K562 (cell line): ENCODE results near the gene TMEM39A. TPM values are rescaled to one million over a fixed set of nuclear protein-coding genes. Genes with fewer than 3 reads are reported as not detected.

Experiments used
- CBX5 ChIP-seq: IDR thresholded peaks from 2 replicates; pipeline ENCODE4 v1.6.1; 2014; ENCODE audit warnings: low read depth, borderline replicate concordance
- CHD2 ChIP-seq: IDR thresholded peaks from 2 replicates; pipeline ENCODE4 v1.6.1; 2011; ENCODE audit warnings: low read depth, low read length
- GATAD2A ChIP-seq: fragments of 450-650 bp; IDR thresholded peaks from 2 replicates; pipeline ENCODE4 v1.6.1; 2017
- GTF2B ChIP-seq: IDR thresholded peaks from 2 replicates; pipeline ENCODE4 v1.6.1; 2011; ENCODE audit not compliant: insufficient read length; ENCODE audit errors: extremely low read depth
- KDM5B ChIP-seq: fragments of 200-600 bp; sonication (generic); IDR thresholded peaks from 2 replicates; pipeline ENCODE4 v1.6.1; 2012; ENCODE audit warnings: low read depth, mild to moderate bottlenecking, moderate library complexity, low read length, control low read depth, inconsistent platforms; ENCODE audit not compliant: insufficient replicate concordance
- L3MBTL2 ChIP-seq: fragments of 450-650 bp; IDR thresholded peaks from 2 replicates; pipeline ENCODE4 v1.6.1; 2016; ENCODE audit warnings: mild to moderate bottlenecking, moderate library complexity
- MTF1 ChIP-seq: fragments of 250-450 bp; sonication (Bioruptor Pico); IDR thresholded peaks from 2 replicates; pipeline ENCODE4 v1.9.0; 2021; ENCODE audit warnings: moderate library complexity, mild to moderate bottlenecking, inconsistent platforms, borderline replicate concordance
- MYBL2 ChIP-seq, 2 experiments: fragments of 450-650 bp in 1 of 2; sonication (generic) in 1 of 2; formaldehyde crosslinking in 1 of 2; IDR thresholded peaks; 2 replicates each; pipeline versions ENCODE4 v1.6.1 to v1.8.1; 2017 to 2022; ENCODE audit warnings: borderline replicate concordance in 1 of 2, inconsistent platforms in 1 of 2, low read depth in 1 of 2, mild to moderate bottlenecking in 1 of 2, missing genetic modification reagents in 1 of 2, moderate library complexity in 1 of 2
- NCOA2 ChIP-seq, 2 experiments: fragments of 450-650 bp; IDR thresholded peaks; 2 replicates each; pipeline ENCODE4 v1.6.1; 2018; ENCODE audit warnings: mild to moderate bottlenecking in 2 of 2, moderate library complexity in 1 of 2; ENCODE audit not compliant: partially characterized antibody in 2 of 2
- PCBP1 ChIP-seq: fragments of 200-400 bp; formaldehyde crosslinking; IDR thresholded peaks from 2 replicates; pipeline ENCODE4 v1.6.1; 2018; ENCODE audit warnings: mild to moderate bottlenecking, low read depth, low read length; ENCODE audit not compliant: poor library complexity, severe bottlenecking
- POLR2A ChIP-seq: fragments of 450-650 bp; conservative IDR thresholded peaks from 2 replicates; pipeline ENCODE4 v1.6.1; 2016
- POLR2AphosphoS2 ChIP-seq: IDR thresholded peaks from 2 replicates; pipeline ENCODE4 v1.6.1; 2012; ENCODE audit warnings: low read length, improper control_type of control experiment
- RBM14 ChIP-seq: fragments of 200-400 bp; formaldehyde crosslinking; IDR thresholded peaks from 2 replicates; pipeline ENCODE4 v1.6.1; 2018; ENCODE audit warnings: low read depth, mild to moderate bottlenecking, low read length, moderate library complexity, borderline replicate concordance; ENCODE audit not compliant: insufficient read depth
- RNF2 ChIP-seq: sonication (generic); IDR thresholded peaks from 2 replicates; pipeline ENCODE4 v1.6.1; 2016
- SOX6 ChIP-seq: fragments of 450-650 bp; IDR thresholded peaks from 2 replicates; pipeline ENCODE4 v1.6.1; 2014; ENCODE audit warnings: mild to moderate bottlenecking
- STAT5A ChIP-seq: IDR thresholded peaks from 2 replicates; pipeline ENCODE4 v1.6.1; 2012; ENCODE audit warnings: low read length, inconsistent platforms, borderline replicate concordance
- U2AF2 ChIP-seq: fragments of 200-400 bp; formaldehyde crosslinking; optimal IDR thresholded peaks from 2 replicates; pipeline ENCODE3; 2017; ENCODE audit warnings: low read depth, mild to moderate bottlenecking, low read length
- ZNF146 ChIP-seq: IDR thresholded peaks from one replicate; pipeline ENCODE4 v1.6.1; 2018; ENCODE audit warnings: missing compliant biosample characterization; ENCODE audit not compliant: unreplicated experiment
- ZNF282 ChIP-seq: sonication (generic); formaldehyde crosslinking; IDR thresholded peaks from 2 replicates; pipeline ENCODE4 v1.8.1; 2023; ENCODE audit warnings: missing genetic modification reagents
- ZNF445 ChIP-seq: fragments of 250-450 bp; sonication (Bioruptor Pico); IDR thresholded peaks from 2 replicates; pipeline ENCODE4 v1.4.0; 2020; ENCODE audit warnings: low read depth, mild to moderate bottlenecking, moderate library complexity
- ZNF507 ChIP-seq: conservative IDR thresholded peaks from 2 replicates; pipeline ENCODE4 v1.6.1; 2017; ENCODE audit warnings: missing genetic modification characterization, missing compliant biosample characterization
- ZNF780A ChIP-seq: fragments of 250-450 bp; sonication (Bioruptor Pico); IDR thresholded peaks from 2 replicates; pipeline ENCODE4 v1.5.0; 2021; ENCODE audit warnings: mild to moderate bottlenecking
- ZZZ3 ChIP-seq: fragments of 450-650 bp; IDR thresholded peaks from 2 replicates; pipeline ENCODE4 v1.6.1; 2016; ENCODE audit warnings: antibody characterized with exemption, mild to moderate bottlenecking, moderate library complexity
- polyA plus RNA-seq, 8 experiments: library from polyadenylated mRNA; depleted of rRNA in 4 of 8; stranded (reverse) in 5 of 8; unstranded in 3 of 8; fragments of >200 nt; fragmentation: Nextera tagmentation in 2 of 8; fragmentation: Illumina TruSeq in 1 of 8; extraction: Ambion mirVana in 2 of 8; extraction: Trizol in 1 of 8; gene quantifications; 2 replicates each; pipeline versions ENCODE4 v1.2.1 to v1.2.3, GENCODE V29; 2011 to 2014; ENCODE audit warnings: inconsistent platforms in 1 of 8, missing spikeins in 1 of 8
- total RNA-seq, 7 experiments: library from RNA; depleted of rRNA in 6 of 7; stranded (reverse); fragments of >200 nt in 6 of 7; fragmentation: Illumina TruSeq in 2 of 7; extraction: Trizol in 2 of 7; gene quantifications; 2 replicates each; pipeline versions ENCODE4 v1.2.1 to v1.2.3, GENCODE V29; 2011 to 2021; ENCODE audit warnings: low replicate concordance in 1 of 7
- TF ChIP-seq, protein P1 (sequence below): fragments of 250-450 bp; sonication (Bioruptor Pico); IDR thresholded peaks from 2 replicates; pipeline ENCODE4 v1.8.0; 2022; ENCODE audit warnings: moderate library complexity, mild to moderate bottlenecking, inconsistent platforms
- TF ChIP-seq, protein P2 (sequence below): sonication (generic); formaldehyde crosslinking; IDR thresholded peaks from 2 replicates; pipeline ENCODE4 v1.8.1; 2023; ENCODE audit warnings: mild to moderate bottlenecking, missing genetic modification reagents

Gene TMEM39A
- total and polyA plus RNA-seq, 9 of the 15 experiments (the other 6 are each of a cell fraction or from before 2014, with no cell fraction given): 12.0 to 41.5 (median 15.4) TPM

DNA sequence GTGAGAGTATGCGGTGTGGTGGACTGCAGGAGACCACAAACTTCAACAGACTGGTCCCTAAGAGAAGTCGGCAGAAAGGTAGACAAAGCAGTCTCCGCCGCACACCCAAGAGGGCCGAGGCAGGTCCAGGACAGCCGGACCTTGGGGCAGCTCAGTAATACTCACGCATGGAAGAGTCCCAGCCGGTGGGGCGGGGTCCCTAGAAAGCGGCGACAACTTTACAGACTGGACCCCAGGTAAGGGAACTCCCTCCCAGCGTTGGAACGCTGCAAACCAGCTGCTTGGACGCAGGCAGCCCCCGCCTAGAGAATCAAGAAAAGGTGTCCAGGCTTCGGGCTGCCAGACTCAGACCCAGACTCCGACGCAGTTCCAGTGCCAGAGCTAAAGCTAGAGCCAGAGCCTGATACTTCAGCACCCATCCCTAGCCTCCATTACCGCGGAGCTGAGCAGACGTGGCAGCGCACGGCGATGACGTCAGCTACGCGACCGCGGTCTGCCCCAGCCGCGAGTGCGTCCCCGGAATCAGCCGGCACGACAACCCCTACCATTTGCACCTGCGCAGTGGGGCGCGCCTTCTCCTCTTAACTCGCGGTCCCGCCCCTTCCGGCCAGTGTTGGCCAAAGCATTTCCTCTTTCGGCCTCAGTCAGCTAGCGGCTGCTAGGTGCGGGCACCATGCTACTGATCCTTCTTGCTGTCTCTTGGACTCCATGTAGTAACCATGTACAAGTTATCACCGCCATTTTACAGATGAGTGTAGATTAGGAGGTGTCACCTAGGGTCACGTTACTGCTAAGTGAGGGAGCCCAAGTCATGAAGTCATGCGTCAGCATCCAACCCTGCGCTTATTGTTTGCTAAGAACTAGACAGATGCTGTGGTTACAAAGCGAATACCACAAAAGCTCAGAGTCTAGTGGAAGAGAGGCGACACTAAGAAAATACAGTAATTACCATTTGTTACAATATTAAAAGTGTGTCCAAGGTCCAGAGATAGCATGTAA is at the start of gene TMEM39A (continued):
- TF ChIP-seq, protein P1, sequence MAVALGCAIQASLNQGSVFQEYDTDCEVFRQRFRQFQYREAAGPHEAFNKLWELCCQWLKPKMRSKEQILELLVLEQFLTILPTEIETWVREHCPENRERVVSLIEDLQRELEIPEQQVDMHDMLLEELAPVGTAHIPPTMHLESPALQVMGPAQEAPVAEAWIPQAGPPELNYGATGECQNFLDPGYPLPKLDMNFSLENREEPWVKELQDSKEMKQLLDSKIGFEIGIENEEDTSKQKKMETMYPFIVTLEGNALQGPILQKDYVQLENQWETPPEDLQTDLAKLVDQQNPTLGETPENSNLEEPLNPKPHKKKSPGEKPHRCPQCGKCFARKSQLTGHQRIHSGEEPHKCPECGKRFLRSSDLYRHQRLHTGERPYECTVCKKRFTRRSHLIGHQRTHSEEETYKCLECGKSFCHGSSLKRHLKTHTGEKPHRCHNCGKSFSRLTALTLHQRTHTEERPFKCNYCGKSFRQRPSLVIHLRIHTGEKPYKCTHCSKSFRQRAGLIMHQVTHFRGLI (CRISPR knock-in tag): no peak
- TF ChIP-seq SOX6: peak; percentile 57; the same call in 1 of the 2 replicates
- no peak for TF ChIP-seq CHD2
- no peak for TF ChIP-seq PCBP1
- peak; percentile 90 for TF ChIP-seq KDM5B
- TF ChIP-seq L3MBTL2: peak; percentile 50; the same call in 1 of the 2 replicates
- no peak for TF ChIP-seq ZNF507 (tag)
- peak; percentile 96 for TF ChIP-seq POLR2A
- TF ChIP-seq ZNF780A (CRISPR knock-in tag): no peak
- TF ChIP-seq ZNF146: no peak
- TF ChIP-seq ZNF282: no peak
- peak in 1 of 2 experiments; percentile 56 for TF ChIP-seq NCOA2 (IDR thresholded peaks at IDR 0.05; ENCODE audit: partially characterized antibody in 2 of 2)
- TF ChIP-seq MTF1 (CRISPR knock-in tag): no peak
- no peak for TF ChIP-seq U2AF2
- TF ChIP-seq CBX5: no peak
- TF ChIP-seq RNF2: peak; percentile 69
- TF ChIP-seq GTF2B: no peak
- TF ChIP-seq POLR2AphosphoS2: peak; percentile 89; the same call in 1 of the 2 replicates
- no peak for TF ChIP-seq RBM14
- TF ChIP-seq GATAD2A: no peak
- TF ChIP-seq, protein P2, sequence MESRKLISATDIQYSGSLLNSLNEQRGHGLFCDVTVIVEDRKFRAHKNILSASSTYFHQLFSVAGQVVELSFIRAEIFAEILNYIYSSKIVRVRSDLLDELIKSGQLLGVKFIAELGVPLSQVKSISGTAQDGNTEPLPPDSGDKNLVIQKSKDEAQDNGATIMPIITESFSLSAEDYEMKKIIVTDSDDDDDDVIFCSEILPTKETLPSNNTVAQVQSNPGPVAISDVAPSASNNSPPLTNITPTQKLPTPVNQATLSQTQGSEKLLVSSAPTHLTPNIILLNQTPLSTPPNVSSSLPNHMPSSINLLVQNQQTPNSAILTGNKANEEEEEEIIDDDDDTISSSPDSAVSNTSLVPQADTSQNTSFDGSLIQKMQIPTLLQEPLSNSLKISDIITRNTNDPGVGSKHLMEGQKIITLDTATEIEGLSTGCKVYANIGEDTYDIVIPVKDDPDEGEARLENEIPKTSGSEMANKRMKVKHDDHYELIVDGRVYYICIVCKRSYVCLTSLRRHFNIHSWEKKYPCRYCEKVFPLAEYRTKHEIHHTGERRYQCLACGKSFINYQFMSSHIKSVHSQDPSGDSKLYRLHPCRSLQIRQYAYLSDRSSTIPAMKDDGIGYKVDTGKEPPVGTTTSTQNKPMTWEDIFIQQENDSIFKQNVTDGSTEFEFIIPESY (CRISPR knock-in tag): no peak
- TF ChIP-seq ZZZ3: no peak
- no peak for TF ChIP-seq ZNF445
- TF ChIP-seq MYBL2 (IDR thresholded peaks at IDR 0.05; ENCODE audit: low read depth): no peak
- TF ChIP-seq MYBL2 (CRISPR knock-in tag; IDR thresholded peaks at IDR 0.05; ENCODE audit: borderline replicate concordance): no peak
- TF ChIP-seq STAT5A: no peak
